Measurements from ENCODE around the gene SLC25A33. TPM values are rescaled to one million over a fixed set of nuclear protein-coding genes. Genes with fewer than 3 reads are reported as not detected.

SLC25A33 gene
- total and polyA plus RNA-seq, 2 of the 8 experiments (the other 6 are each of a cell fraction or from before 2014, with no cell fraction given): 7.8 to 12.8 TPM

GRCh38 chr1:9537863-9538668, 1.2 kb upstream of the SLC25A33 start:
- Histone ChIP-seq H3K36me3 (ENCODE audit: control insufficient read depth in 2 of 4, insufficient read depth in 4 of 4, low read length in 3 of 4) (no peaks in the 10 kb centered on the region), H3K27me3 (replicated peaks in 1 of 4; ENCODE audit: control insufficient read depth in 3 of 4, extremely low read depth in 1 of 4, insufficient read depth in 3 of 4, low read length in 3 of 4) (no peaks in the 10 kb centered on the region), H3K4ac (replicated peaks; ENCODE audit: insufficient read length, low read depth, low read length) (no peak overlapping the region), H3K4me2 (ENCODE audit: insufficient read depth in 1 of 2, low read depth in 2 of 2, low read length in 2 of 2) (no peak overlapping the region; a peak in 1 of 4 replicates), H2AK5ac (ENCODE audit: low read depth, low read length) (no peak overlapping the region), H4K5ac (ENCODE audit: insufficient read length, low read depth, low read length) (peak overlapping the region; percentile 26), H3K18ac (ENCODE audit: extremely low read depth, low read length) (no peak overlapping the region), H3K9me3 (ENCODE audit: insufficient read depth in 2 of 2, low read depth in 1 of 2, low read length in 1 of 2) (no peaks in the 10 kb centered on the region), H2BK5ac (ENCODE audit: low read depth, low read length) (no peak overlapping the region), H4K8ac (ENCODE audit: extremely low read depth, insufficient read depth, low read length) (no peak overlapping the region), H4K20me1 (replicated peaks in 1 of 2; ENCODE audit: control insufficient read depth in 1 of 2, insufficient read depth in 2 of 2, low read length in 2 of 2) (peaks cover 10% of the 10 kb centered on the region in 2 experiments), H2BK12ac (ENCODE audit: low read depth, low read length) (0 out of 2 replicates have a peak overlapping the region, but pooled peaks have one; percentile 33), H3K79me1 (ENCODE audit: low read depth, low read length) (0 out of 2 replicates have a peak, but pooled peaks cover 2% of the 10 kb centered on the region), H3K4me3 (ENCODE audit: extremely low read depth in 1 of 4, insufficient read depth in 2 of 4, low read depth in 3 of 4, low read length in 4 of 4) (no peak overlapping the region), H2BK120ac (replicated peaks; ENCODE audit: low read depth, low read length) (no peak overlapping the region), H2BK15ac (ENCODE audit: low read length) (no peak overlapping the region), H3K23ac (ENCODE audit: insufficient read length) (no peak overlapping the region), H3K27ac (ENCODE audit: low read depth, low read length) (no peak overlapping the region), H3K56ac (replicated peaks; ENCODE audit: insufficient read length, low read depth, low read length) (no peak overlapping the region), H4K91ac (replicated peaks; ENCODE audit: insufficient read length, low read length) (peak overlapping the region; percentile 45), H3K14ac (ENCODE audit: insufficient read length) (no peak overlapping the region), H2BK20ac (ENCODE audit: low read length) (no peak overlapping the region), H3K79me2 (ENCODE audit: control insufficient read depth in 1 of 2, insufficient read depth in 2 of 2, low read length in 2 of 2) (peaks cover 13 to 30% of the 10 kb centered on the region in 2 experiments), H3K9ac (replicated peaks in 1 of 4; ENCODE audit: extremely low read depth in 1 of 4, low read depth in 3 of 4, low read length in 3 of 4) (no peak overlapping the region), H2AFZ (ENCODE audit: low read length) (peak overlapping the region; percentile 82; the same call in 1 of the 2 replicates), H3K4me1 (replicated peaks in 1 of 4; ENCODE audit: control insufficient read depth in 3 of 4, insufficient read depth in 4 of 4, low read length in 3 of 4) (peaks cover 0 to 12% (median 5%) of the 10 kb centered on the region in 4 experiments; a peak in 3 of 7 replicates), H3K23me2 (ENCODE audit: low read depth, low read length) (peaks cover 4% of the 10 kb centered on the region; the same call in 1 of the 2 replicates)
- CTCF ChIA-PET (ENCODE audit: partially characterized antibody): interaction anchor here (0.7 to 1.4 kb wide), 4 partner anchors 8 to 47 kb away, joined by 3 to 8 read pairs (median 3); no protein-coding TSS in a partner anchor
- no peak for DNase-seq (ENCODE audit: low read depth in 1 of 2, low spot score in 2 of 2)
- POLR2A ChIA-PET (ENCODE audit: partially characterized antibody): interaction anchor here (0.8 to 0.9 kb wide), 3 partner anchors 17 to 27 kb away, joined by 3 read pairs; no protein-coding TSS in a partner anchor
- 81% methylated on average over 7 of the region's 7 CpGs; no CpG with 5 or more reads in 1 of the 2 experiments for WGBS, 2 experiments (ENCODE audit: extremely low coverage in 1 of 2, insufficient coverage in 1 of 2, insufficient read length in 1 of 2, insufficient replicate concordance in 2 of 2, low coverage in 1 of 2, low lambda C conversion rate in 2 of 2, missing lambda C conversion rate in 1 of 2)
- FAIRE-seq: no peak
- TF ChIP-seq HDAC6 (IDR thresholded peaks at IDR 0.05; ENCODE audit: low read depth, low read length) (no peak), EZH2 (IDR thresholded peaks at IDR 0.05; ENCODE audit: low read depth, low read length, severe bottlenecking) (no peak), TEAD4 (IDR thresholded peaks at IDR 0.05; ENCODE audit: low read depth, low read length) (no peak), FOSL1 (IDR thresholded peaks at IDR 0.05; ENCODE audit: insufficient read depth, low read depth, low read length) (no peak), BCL11A (IDR thresholded peaks at IDR 0.05; ENCODE audit: low read depth in 2 of 2, low read length in 2 of 2) (no peak), RAD21 (IDR thresholded peaks at IDR 0.05 in 1 of 2, conservative IDR thresholded peaks at IDR 0.05 in 1 of 2; ENCODE audit: low read depth in 2 of 2, low read length in 2 of 2) (no peak), TAF1 (IDR thresholded peaks at IDR 0.05; ENCODE audit: low read depth, low read length) (no peak)
- TF ChIP-seq, protein P1, sequence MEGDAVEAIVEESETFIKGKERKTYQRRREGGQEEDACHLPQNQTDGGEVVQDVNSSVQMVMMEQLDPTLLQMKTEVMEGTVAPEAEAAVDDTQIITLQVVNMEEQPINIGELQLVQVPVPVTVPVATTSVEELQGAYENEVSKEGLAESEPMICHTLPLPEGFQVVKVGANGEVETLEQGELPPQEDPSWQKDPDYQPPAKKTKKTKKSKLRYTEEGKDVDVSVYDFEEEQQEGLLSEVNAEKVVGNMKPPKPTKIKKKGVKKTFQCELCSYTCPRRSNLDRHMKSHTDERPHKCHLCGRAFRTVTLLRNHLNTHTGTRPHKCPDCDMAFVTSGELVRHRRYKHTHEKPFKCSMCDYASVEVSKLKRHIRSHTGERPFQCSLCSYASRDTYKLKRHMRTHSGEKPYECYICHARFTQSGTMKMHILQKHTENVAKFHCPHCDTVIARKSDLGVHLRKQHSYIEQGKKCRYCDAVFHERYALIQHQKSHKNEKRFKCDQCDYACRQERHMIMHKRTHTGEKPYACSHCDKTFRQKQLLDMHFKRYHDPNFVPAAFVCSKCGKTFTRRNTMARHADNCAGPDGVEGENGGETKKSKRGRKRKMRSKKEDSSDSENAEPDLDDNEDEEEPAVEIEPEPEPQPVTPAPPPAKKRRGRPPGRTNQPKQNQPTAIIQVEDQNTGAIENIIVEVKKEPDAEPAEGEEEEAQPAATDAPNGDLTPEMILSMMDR (IDR thresholded peaks at IDR 0.05; ENCODE audit: control extremely low read depth in 1 of 3, insufficient read depth in 1 of 3, low read depth in 1 of 3, low read length in 3 of 3): no peak

All from H1 (cell line).